NCI-H1436 (cell line): Measurements from ENCODE around the gene SCAF1.

Experiments used
- DNase-seq: peaks from one replicate; lab custom pipeline; 2025; lab: John Stamatoyannopoulos, UW

Gene SCAF1

DNA sequence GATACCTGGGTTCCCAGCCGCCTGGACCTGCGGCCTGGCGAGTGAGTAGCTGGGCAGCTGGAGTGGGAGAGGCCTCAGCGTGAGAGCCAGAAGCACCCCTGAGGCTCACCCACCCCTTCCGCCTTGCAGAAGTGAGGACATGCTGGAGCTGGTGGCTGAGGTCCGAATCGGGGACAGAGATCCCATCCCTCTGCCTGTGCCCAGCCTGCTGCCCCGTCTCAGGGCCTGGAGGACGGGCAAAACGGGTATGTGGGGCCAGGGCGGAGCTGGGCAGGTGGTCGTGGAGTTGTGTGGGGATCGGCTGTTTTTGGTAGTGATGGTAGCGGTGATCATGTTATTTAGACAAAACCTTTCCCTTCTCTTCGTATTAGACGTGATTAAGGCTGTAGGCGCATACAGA lies 4.6 kb downstream of the SCAF1 start:
- DNase-seq: no peak

DNA sequence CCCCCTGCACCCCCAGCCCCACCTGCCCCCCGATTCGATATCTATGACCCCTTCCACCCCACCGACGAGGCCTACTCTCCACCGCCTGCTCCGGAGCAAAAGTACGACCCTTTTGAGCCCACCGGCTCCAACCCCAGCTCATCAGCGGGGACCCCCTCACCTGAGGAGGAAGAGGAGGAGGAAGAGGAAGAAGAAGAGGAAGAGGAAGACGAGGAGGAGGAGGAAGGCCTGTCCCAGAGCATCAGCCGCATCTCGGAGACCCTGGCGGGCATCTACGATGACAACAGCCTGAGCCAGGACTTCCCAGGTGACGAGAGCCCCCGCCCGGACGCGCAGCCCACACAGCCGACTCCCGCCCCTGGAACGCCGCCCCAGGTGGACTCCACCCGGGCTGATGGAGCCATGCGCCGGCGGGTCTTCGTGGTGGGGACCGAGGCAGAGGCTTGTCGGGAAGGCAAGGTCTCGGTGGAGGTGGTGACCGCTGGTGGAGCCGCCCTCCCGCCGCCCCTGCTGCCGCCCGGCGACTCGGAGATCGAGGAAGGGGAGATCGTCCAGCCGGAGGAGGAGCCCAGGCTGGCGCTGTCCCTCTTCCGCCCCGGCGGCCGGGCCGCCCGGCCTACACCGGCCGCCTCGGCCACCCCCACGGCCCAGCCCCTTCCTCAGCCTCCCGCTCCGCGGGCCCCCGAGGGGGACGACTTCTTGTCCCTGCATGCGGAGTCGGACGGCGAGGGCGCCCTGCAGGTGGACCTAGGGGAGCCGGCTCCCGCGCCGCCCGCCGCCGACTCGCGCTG lies 9.2 kb downstream of the SCAF1 start:
- no peak for DNase-seq

DNA sequence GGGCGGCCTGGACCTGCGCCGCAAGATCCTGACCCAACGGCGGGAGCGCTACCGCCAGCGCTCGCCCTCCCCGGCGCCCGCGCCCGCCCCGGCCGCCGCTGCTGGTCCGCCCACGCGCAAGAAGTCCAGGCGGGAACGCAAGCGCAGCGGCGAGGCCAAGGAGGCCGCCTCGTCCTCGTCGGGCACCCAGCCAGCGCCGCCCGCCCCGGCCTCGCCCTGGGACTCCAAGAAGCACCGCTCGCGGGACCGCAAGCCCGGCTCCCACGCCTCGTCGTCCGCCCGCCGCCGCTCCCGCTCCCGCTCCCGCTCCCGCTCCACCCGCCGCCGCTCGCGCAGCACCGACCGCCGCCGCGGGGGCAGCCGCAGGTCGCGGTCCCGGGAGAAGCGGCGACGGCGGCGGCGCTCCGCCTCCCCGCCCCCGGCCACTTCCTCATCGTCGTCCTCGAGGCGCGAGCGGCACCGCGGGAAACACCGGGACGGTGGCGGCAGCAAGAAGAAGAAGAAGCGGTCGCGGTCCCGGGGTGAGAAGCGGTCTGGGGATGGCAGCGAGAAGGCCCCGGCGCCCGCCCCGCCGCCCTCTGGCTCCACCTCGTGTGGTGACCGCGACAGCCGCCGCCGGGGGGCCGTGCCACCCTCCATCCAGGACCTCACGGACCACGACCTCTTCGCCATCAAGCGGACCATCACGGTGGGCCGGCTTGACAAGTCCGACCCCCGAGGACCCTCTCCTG lies 10.0 kb downstream of the SCAF1 start:
- no peak for DNase-seq

DNA sequence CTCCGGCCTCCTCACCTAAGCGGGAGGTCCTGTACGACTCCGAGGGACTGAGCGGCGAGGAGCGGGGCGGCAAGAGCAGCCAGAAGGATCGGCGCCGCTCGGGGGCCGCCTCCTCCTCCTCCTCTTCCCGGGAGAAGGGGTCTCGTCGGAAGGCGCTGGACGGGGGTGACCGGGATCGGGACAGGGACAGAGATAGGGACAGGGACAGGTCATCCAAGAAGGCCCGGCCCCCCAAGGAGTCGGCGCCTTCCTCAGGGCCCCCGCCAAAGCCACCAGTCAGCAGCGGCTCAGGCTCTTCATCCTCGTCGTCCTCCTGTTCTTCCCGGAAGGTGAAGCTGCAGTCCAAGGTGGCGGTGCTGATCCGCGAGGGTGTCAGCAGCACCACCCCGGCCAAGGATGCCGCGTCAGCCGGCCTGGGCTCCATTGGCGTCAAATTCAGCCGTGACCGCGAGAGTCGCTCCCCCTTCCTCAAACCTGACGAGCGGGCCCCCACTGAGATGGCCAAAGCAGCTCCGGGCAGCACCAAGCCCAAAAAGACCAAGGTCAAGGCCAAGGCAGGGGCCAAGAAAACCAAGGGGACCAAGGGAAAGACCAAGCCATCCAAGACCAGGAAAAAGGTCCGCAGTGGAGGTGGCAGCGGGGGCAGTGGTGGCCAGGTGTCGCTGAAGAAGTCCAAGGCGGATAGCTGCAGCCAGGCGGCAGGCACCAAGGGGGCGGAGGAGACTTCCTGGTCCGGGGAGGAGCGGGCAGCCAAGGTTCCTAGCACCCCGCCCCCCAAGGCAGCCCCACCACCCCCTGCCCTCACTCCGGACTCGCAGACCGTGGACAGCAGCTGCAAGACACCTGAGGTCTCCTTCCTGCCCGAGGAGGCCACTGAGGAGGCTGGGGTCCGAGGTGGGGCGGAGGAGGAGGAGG lies 10.8 kb downstream of the SCAF1 start:
- no peak for DNase-seq

DNA sequence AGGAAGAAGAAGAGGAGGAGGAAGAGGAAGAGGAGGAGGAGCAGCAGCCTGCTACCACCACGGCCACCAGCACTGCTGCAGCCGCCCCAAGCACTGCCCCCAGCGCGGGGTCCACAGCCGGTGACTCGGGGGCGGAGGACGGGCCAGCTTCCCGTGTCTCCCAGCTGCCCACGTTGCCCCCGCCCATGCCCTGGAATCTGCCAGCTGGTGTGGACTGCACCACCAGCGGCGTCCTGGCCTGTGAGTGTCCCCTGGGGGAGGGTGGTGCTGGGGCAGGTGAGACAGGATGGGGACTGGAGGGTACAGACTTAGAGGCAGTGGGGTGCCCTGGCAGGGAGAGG lies 11.4 kb downstream of the SCAF1 start:
- no peak for DNase-seq

DNA sequence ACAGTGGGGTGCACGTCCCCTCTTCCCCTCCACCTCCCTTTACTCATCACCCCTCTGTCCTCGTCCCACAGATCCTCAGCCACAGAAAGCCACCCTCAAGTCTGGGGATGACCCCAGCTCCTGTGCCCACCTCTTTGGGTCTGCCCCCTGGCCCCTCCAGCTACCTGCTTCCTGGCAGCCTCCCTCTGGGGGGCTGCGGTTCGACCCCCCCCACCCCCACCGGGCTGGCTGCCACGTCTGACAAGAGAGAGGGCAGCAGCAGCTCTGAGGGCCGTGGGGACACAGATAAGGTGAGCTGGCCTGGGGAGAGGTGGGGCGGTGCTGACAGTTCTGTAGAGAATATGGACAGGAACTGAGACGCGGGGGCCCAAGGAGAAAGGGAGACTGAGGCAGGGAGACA lies 12.6 kb downstream of the SCAF1 start:
- no peak for DNase-seq

DNA sequence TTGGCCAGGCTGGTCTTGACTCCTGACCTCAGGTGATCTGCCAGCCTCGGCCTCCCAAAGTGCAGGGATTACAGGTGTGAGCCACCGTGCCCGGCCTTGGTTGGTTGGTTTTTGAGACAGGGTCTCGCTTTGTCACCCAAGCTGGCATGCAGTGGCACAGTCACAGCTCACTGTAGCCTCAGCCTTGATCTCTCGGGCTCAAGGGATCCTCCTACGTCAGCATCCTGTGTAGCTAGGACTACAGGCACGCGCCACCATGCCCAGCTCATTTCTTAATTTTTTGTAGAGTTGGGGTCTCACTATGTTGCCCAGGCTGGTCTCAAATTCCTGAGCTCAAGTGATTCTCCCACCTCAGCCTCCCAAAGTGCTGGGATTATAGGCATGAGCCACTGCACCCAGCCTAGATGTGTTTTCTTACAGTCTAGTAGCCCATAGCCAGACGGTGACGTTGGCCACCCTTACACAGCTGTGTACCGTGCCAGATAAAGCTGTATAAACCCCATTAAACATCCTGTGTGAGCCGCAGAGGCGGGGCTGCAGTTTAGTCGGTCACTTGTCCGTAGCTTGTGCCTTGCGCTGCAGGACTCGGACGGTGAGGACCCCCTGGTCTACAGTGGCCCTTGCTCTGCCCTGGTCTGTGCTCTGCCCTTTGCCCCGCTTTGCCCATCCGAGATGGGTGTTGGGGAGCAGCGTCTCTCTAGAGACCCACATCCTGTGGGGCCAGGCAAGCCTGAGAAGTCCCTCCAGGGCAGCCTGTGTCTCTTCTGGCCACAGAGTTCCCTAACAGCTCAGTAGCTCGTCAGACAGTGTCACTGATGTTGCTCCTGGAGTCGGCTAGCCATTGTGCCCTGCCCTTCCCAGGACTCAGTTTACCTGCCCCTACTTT lies 13.8 kb downstream of the SCAF1 start:
- no peak for DNase-seq

DNA sequence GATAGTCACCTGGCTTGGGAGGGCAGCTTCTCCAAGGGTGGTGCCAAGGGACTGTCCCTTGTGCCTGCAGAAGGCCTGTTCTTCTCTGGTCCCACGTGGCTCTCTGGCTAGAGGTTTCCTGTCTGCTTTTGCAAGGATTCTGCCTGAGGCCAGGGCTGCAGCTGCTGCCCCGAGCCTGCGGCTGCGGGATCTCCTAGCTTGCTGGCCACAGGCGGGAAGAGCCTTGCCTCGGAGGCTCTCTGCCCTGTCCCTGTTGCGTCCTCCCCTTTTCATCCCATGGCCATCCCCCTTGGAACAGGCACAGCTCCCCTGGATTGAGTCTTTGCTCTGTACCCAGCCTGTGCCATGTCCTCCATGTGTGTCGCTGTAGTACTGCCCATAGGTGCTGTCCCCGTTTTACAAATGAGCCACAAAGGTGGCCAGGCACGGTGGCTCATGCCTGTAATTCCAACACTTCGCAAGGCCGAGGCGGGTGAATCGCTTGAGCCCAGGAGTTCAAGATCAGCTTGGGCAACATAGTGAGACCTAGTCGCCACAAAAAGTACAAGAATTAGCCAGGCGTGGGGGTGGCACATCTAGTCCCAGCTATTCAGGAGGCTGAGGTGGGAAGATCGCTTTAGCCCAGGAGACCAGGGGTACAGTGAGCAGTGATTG lies 14.6 kb downstream of the SCAF1 start:
- no peak for DNase-seq

DNA sequence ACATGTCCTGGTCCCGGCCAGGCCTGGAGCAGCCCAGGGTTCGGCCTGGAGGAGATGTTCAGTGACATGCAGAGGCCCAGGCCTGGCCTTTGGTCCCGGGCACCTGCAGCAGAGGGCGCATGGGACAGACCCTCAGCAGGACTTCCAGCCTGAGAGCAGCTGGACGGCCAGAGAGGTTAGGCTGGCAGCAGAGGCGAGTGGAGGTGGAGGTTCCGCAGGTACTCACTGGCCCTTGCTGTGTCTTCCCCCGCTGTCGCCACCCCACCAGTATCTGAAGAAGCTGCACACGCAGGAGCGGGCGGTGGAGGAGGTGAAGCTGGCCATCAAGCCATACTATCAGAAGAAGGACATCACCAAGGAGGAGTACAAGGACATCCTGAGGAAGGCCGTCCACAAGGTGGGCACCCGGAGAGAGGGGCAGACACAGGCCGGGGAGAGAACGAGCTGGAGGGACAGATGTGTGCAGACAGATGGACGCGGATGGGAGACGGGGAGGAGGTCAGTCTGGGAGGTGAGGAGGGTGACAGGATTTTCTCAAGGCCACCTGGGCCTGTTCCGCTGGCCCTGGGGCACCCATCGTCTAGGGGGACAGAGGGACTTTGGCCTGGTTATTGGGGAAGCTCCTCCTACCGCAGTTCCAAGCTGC lies 15.6 kb downstream of the SCAF1 start:
- no peak for DNase-seq

DNA sequence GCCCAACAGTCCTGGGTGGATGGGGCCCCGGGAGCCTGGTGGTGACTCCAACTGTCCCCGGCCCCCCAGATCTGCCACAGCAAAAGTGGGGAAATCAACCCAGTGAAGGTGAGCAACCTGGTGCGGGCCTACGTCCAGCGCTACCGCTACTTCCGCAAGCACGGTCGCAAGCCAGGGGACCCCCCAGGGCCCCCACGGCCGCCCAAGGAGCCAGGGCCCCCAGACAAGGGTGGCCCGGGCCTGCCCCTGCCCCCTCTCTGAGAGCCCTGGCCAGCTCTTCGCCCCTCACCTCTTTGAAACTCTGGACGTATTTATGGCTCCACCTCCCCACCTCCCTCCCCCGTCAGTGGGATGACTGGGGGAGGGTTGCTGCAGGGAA lies 16.1 kb downstream of the SCAF1 start:
- DNase-seq: no peak

DNA sequence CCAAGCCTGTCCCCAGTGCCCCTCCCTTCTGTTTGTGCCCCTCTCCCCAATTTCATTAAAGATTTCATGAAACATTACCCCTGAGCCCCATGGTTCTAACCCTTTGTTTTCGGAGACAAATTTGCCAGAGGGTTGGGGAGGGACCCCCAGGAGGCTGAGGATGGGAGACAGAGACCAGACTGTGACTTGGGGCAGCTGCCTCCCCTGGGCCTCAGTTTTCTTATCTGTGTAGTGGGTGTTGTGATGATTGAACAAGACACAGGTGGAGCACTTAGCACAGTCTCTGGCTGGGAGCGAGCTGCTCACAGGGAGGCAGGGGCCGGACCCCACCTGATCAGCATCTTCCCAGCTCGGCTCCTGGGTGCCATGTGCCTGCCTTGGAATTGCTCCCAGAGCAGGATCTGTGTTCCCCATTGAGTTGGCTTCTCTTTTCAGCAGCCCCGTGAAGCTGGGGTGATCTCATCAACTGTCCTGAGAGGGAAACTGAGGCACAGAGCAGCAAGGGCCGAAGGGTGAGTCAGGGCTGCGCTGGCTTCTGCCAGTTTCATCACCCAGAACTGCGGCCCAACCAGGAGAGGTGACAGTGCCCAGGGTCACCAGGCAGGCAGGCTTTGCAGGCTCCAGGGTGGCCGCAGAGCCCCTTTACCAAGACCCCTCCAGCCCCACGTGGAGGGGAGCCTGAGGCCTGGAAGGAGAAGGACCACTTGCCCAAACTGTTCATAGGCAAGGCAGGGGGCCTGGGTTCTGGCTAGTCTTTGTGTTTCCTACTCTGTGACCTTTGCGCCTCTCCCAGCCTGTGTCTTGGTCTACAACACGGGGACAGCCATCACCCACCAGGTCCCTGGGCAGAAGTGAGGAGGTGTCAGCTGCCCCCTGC lies 16.8 kb downstream of the SCAF1 start:
- DNase-seq: no peak

DNA sequence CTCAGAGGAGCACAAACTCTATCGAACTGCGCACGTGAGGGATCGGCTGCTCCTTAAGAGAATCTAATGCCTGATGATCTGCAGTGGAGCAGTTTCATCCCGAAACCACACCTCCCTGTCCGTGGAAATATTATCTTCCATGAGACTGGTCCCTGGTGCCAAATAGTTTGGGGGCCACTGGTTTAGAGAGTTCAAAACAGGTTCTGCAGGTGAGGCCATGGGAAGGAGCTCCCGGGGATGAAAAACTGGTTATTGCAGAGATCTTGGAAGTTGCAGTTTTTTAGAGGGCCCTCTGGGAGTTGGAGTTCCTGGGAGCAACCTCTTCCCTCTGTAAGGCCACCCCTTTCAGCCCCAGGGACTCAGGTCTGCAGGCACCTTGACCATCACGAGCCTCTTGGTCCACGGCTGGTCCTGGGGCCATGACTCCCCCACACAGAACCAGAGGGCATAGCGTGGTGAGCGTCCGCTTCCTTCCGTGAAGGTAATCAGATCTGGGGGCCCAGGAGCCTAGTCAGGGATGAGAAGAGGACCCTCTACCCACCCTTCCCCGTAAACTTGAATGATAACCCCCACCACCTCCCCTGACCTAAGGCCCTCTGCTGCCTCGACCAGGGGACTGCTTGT lies 18.4 kb downstream of the SCAF1 start:
- no peak for DNase-seq

DNA sequence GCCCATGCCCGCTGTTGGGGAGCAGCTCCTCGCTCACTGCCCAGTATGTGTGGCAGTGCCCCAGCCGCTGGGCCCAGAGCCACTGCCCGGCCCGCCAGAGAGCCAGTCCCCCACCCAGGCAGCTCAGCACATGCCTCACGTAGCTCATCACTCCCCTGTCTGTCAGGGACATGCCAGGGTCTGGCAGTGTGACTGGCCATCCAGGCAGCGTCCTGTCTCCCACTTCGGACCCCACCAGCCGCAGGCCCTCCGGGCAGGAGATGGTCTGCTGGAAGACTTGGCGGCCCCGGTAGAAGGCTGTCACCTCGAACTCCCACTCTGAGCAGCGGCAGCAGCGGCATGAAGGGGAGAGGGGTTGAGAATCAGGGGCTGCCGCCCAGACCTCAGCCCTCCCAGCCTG lies 20.0 kb downstream of the SCAF1 start:
- DNase-seq: no peak

DNA sequence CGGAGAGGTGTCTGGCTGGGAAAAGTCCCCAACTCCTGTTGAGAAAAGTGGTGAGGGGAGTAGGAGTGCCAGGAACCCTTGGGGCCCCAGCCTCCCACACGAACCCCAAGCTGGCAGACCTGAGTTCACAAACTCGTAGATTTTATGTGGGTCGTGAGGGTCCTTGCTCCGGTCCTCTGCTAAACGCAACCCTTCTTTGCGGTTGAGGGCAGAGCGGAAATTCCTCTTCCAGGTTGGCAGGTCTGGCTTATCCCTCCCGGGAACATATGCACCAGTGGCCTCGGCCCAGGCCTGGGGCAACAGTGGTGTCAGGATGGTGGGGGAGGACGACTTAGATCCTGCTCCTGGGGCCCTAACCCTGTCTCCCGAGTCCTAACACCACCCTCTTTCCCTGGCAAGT lies 21.2 kb downstream of the SCAF1 start:
- DNase-seq: no peak

DNA sequence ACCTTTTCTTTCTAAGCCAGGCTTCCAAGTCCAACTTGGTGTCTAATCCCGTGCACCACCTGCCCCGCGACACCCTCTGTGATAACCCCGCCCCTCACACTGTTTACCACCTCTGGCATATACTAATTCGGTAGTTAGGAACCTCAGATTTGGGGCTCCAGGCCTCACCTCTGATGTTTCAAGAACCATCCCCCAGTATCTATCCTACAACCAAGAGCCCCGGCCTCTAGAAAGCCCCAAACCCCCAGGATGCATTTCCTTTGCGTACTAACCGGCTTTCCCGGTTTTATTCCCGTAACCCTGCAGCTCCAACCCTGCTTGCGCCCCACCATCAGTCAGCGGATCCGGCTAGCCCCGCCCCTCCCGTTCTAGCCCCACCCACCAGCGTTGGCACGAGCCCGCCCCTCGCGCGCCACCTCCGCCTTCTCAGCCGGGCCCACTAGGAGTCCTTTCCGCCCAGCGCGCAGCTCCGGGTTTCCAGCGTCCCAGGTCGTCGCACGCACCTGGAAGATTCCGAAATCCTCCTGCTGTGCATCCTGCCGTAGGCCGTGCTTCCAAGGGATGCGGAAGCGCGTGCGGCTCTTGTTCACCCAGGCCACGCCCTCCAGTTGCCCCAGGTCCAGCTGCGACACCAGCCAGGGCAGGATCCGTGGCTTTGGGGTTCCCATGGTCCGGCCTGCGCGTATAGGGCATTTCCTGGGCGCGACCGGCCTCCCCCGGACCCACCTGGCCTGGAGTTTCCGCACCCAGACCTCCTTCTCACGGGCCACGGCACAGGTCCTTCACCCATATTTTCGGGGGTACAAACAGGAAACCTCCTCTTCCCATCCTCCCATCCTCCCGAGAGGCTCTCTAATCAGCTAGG lies 22.4 kb downstream of the SCAF1 start:
- peak; percentile 86 for DNase-seq

DNA sequence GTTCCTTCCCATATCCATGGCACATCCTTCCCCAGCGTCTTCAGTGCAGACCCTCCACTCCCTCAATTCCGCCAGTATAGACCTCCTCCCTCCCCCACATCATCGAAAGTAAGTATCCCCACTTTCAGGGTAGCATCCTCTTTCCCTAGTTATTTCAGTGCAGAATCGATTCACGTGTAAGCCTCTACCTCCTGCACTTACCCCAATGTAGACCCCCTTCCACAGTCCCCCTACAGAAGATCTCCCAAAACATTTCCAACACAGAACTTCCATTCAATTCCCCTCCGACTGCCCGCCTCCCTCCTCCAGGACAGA lies 23.0 kb downstream of the SCAF1 start:
- DNase-seq: no peak

DNA sequence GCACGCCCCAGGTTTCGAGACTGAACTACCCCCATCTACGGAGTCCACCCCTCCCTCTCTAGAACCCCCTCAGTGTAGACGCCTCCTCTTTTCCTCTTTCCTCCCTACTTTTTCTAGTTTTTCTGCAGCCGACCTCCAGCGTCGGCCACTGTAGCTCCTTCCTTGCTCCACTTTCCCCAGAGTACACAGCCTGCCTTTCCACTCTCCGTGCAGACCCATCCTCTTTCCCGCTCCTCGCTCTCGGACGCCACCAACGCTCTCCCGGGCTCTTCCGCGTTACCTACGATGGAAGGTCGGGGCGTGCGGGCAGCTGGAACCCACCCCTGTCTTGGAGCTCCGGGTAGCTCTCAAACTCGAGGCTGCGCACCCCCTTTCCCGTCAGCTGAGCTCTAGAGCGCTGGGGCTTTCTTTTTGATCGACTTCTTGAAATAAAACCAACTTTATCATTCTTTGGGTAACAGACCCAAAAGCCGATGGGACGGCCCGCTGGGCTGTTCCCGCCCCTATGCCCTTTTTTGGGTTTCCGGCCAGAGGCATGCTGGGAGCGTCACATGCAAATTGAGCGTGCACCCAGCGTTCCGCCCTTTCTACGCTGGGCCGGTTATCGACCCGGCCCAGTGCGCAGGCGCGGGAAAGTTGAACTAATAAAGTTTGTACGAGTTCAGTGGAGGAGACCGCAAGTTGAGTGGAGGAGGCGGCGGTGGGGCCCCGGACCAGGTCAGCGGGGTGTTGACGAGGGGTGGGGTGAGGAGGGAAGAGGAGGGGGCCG lies 23.5 kb downstream of the SCAF1 start, which contains the start of the genes BCL2L12 and IRF3:
TSS of gene BCL2L12 (plus strand) at position 583 of the 769 bp plus-strand sequence. CDS start 760 bp downstream, outside the sequence.
TSS of gene IRF3 (minus strand) at position 507 of the 769 bp plus-strand sequence. CDS start 1,019 bp downstream, outside the sequence.
- DNase-seq: peak; percentile 95
